GM18868 (cell line): ENCODE data around the gene HOGA1.

Source experiments
- ATAC-seq: cut with Tn5 transposase; IDR thresholded peaks from one replicate; pipeline ENCODE4 v1.9.1; 2021; ENCODE audit warnings: mild to moderate bottlenecking, moderate library complexity; ENCODE audit not compliant: unreplicated experiment

Gene HOGA1

GRCh38 chr10:97584060-97584797, at the start of gene HOGA1:
Gene HOGA1 (plus strand): TSS chr10:97584389. CDS start chr10:97584704, 315 bp downstream.
- ATAC-seq = no peak

DNA sequence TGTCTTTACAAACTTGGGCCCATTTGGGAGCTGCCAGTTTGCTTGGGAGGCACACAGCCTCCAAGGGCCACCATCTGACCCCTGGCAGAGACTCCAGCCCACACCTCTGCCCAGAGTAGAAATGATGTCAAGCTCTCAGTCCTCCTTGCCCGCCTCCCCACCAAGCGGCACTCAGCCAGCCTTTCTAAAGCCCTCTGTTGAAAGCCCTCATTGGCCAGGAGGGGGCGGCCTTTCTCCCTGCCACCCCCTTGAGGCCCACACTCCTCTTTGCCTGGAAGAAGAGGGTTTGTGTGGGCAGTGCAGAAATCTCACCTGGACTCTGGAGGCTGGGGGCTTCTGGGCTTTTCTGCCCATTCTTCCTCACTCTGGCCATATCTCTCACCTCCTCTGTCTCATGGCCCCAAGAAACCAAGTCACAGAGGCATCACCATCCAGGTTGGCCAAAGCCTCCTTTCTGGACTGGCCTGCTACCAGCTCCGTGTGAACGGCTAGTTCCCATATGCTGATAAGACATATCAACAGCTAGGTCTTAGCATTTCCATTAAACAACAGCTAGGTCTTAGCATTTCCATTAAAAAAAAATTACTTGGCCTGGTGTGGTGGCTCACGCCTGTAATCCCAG, 49.3 kb upstream of the HOGA1 start:
- ATAC-seq = peak; percentile 52

DNA sequence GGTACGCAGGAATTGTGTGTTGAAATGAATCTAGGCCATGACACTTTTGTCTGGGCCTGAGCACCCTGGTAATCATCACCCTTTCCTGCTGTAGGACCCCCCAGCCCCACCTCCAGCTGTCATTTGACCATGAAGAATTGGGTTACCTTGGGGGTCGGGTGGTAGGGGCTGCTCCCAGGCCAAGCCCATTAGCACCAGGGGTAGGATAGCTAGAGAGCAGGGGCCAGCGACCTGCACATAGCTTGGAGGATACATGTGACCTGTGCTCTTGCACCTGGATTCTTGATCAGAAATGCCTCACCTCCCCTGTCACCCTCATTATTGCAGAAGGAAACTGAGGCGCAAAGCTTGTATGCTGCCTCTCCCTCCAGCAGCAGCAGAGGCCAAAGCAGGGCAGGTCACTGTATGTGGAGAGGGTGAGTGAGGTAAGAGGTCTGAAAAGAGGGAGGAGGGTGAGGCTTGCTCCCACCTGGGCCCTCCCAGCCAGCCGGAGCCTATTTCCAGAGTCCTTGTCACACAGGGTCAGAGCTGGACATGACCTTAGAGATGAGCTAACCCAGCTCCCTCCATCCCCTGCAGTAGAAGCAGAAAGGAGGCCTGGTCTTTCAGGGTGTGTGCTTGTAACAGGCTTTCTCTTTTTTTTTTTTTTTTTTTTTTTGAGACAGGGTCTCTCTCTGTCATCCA, 46.9 kb upstream of the HOGA1 start:
- no peak for ATAC-seq

DNA sequence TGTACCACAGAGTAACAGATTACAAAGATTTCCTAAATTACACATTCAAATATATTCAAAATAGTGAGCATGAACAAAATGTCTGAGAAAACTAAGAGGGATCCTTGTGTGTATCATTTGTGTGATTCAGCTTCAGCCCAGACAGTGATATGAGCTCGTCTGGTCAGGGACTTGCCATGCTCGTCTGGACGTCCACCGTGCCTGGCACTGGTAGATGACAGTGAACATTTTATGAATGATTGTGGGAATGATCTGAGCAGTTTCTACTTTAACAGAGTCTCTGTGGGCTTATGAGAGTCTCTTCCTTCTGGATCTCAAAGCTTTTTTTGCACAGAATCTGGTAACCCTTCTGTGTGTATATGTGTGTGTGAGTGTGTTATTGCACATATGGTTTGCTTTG, 45.8 kb upstream of the HOGA1 start:
- ATAC-seq = no peak

GRCh38 chr10:97538839-97539238, 45.4 kb upstream of the HOGA1 start:
- ATAC-seq = no peak

DNA sequence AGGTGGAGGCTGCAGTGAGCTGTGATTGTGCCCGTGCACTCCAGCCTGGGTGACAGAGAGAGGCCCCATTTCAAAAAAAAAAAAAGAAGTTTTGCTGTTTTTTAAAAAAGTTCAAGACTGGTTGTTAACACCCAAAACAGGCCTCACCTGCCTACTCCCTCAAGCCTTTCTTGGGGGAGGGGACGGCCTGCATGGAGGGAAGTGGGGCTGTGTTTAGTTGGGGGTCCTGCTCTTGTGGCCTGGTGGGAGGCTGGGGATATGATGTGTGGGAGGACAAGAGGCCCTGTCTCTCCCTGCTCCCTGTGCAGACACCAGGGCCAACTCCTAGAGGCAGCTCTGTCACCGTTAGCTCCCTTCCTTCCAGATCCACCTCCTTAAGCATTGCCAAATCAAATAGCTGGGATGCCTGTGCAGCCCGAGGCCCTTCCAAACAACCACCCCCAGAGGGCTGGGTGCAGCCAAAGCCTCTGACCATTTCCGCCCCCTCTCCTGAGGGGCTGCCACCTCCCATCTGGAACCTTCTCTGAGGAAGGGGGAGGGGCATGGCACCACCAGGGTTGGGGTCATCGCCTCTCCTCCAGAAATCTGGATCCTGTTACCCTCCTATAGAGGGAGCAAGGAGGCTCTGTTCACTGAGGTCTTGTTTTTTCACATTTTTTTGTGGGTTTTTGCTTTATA, 44.5 kb upstream of the HOGA1 start:
- ATAC-seq = no peak

- ATAC-seq = no peak
Measured at GRCh38 chr10:97540669-97541500, 43.3 kb upstream of the HOGA1 start.

DNA sequence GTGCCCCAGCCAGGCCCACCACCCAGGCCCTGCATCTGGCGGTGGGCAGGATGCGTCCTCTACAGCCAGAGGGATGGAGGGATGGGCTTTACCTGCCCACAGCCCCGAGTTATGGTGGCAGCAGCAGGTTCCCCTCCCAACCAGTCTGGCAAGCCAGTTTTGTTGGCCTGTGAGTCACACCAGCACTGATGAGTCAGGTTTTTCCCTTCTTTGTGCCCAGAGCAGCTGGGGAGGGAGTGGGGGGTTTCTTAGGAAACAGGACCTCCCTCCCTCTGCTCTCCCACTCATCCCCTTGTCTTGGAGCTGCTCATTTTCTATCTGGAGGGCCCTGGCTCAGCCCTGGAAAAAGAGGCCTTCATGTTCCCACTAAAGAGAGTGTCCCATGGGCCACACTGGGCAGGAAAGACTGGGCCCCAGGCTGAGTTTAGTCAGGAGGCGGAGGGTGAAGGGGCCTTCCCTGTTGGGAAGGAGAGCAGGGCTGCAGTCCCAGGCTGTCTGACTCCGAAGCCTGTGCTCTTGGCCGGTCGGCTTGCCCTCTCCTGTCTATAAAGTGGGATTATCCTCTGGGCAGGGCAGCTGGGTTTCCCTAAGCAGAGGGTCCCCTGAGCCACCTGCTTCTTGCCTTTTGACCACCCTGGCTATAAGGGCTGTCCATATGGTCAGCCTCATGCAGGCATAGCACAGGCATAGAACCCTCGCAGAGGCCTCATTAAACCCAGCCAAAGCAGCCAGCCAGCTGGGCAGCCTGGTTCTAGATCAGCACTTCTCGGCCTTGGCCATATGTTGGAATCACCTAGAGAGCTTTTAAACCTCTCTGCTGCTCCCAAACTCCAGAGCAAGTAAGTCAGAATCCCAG, 41.8 kb upstream of the HOGA1 start:
- no peak for ATAC-seq

DNA sequence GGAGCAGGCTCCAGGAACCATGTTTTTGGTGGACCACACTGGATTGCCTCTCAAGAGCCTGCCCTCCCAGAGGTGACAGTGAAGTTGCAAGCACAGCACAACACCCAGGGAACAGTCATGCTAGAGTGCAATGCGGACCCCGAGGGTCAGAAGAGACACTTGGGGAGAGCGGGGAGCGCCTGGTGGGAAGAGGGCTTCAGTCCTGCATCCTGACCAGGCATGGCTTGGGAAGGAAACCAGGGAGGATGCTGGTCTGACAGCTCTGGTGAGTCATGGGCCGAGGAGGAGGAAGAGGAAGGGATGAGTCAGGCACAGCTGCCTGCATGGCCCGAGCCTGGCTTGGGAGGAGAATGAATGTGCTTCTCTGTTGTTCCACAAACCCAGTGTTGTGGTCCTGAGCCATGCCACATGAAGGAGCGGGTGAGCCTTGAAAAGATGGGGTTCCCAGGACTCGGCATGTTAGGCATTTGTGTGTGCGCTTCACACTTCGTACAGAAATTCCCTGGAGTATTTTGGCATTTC, 41.1 kb upstream of the HOGA1 start:
- no peak for ATAC-seq

DNA sequence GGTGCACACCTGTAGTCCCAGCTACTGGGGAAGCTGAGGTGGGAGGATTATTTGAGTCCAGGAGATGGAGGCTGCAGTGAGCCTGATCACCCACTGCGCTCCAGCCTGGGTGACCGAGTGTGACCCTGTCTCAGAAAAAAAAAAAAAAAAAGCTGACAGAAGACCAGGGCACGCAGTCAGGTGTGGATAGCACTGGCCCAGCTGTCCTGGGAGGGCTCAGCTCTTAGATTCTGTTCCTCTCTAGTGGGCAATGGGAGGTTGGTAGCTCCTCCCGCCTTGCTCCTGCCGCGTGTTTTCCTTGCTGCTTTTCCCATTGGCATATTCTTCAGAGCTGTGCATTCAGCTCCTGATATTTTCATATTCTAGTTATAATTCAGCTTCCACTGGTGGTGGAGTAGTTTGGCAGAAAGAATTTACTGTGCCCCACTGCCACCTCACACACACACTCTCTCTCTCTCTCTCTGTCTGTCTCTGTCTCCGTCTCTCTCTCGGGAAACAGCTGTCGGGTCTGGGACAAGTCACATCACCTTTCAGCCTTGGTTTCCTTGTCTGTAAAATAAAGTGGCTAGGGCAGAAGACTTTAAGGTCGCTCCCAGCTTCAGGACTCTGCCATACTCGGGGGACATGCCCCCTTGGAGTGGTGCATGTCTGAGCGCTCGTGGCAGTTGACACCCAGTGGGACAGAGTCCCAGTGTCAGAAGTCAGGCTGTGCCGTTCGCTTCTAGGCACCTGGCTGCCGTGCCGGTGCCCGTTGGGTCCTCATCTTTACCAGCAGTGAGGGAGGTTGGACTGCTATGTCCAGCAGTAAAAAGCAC, 37.5 kb upstream of the HOGA1 start:
- no peak for ATAC-seq

DNA sequence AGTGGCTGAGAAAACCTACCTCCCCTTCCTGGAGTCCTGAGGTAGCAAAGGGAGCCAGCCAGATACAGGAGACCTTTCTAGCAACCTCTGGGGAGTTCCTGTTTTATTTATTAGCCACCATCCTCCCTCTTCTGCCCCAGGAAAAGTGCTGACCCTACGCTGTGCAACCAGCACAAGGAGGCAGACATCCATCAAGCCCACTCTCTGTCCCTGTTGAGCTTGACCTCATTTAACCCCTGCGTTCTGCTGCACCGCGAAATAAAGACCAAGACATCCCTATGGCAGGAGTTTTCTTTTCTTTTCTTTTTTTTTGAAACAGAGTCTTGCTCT, 37.0 kb upstream of the HOGA1 start:
- ATAC-seq = no peak

GRCh38 chr10:97547962-97548361, 36.2 kb upstream of the HOGA1 start:
- ATAC-seq = no peak

DNA sequence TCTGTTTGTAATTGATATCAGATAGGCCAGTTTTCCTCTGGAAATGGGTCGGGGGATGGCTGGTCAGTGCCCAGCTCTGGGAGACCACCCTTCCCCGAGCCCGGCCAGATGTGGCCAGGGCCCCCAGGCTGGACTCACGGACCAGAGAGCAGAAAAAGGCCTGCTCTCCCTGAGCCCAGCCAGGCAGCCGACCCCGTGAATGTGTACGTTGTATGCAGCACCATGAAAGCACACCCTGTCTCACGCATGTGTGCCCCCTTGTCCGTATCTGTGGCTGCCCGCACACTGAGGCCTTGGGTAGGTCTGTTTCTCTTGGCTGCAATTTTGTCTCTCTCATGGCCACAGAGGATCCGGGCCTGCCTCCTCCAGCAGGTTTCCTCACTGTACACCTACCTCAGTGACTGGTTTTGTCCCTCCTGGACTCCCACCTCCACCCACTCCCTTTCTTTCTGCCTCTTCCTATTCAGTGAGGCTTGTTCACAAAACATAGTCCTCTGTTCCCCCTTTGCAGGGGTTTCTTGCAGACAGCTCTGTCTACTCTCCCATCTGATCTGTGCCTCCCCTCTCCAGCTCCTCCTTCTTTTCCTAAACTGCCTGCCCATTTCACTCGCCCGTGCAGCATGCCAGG, 35.2 kb upstream of the HOGA1 start:
- ATAC-seq = no peak

GRCh38 chr10:97549587-97550322, 34.4 kb upstream of the HOGA1 start:
- no peak for ATAC-seq

DNA sequence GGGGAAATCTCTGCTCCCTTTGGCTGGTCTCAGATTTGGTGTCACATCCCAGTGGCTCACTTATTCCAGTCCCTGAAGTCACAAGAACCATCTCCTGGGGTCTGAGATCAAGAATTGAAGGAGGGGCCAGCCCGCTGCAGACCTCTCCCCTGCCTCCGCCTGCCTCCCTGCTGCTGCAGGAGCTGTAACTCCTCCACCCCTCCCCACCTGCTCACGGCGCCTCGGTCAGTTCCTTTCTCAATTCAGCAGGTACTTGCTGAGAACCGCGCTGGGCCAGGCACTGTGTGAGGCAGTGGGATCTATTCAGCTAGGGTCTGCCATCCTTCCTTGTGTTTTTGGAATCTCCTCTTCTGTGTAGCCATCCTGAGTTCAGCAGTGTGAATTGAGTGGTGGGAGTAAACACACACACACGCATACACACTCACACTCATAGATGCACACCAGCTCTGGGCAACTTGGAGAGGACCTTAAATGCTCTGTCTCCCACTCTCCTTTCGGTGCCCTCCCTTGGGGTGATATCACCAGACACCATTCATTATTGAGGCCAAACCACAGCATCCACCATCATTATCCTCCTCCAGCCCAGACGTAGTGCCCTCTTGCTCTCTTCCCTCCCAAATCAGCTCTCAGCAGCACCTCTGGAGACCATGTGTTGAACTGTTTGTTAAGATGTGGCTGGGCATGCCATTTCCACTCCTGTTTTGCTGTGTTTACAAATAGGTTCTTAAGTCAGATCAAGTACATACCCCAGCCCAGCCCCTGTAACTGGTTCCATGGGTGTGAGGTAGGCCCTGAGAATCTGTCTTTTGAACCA, 33.6 kb upstream of the HOGA1 start:
- no peak for ATAC-seq

GRCh38 chr10:97551271-97551670, 32.9 kb upstream of the HOGA1 start:
- no peak for ATAC-seq

GRCh38 chr10:97553575-97554031, 30.6 kb upstream of the HOGA1 start:
- ATAC-seq = peak; percentile 78
